ENCODE results near the gene GIGYF2.

GIGYF2 gene

GRCh38 chr2:232879618-232880494, 182.7 kb downstream of the GIGYF2 start:
- no peak for DNase-seq (ENCODE audit: low read depth)

GRCh38 chr2:232880764-232881351, 183.7 kb downstream of the GIGYF2 start:
- DNase-seq (ENCODE audit: low read depth) = no peak

- DNase-seq (ENCODE audit: low read depth) = no peak
Observed at GRCh38 chr2:232882085-232882484, 185.0 kb downstream of the GIGYF2 start.

- DNase-seq (ENCODE audit: low read depth) = no peak
Observed at GRCh38 chr2:232882505-232883115, 185.5 kb downstream of the GIGYF2 start.

- DNase-seq (ENCODE audit: low read depth) = no peak
Observed at GRCh38 chr2:232883116-232883721, 186.1 kb downstream of the GIGYF2 start.

- no peak for DNase-seq (ENCODE audit: low read depth)
Observed at GRCh38 chr2:232884001-232884421, 186.9 kb downstream of the GIGYF2 start.

- DNase-seq (ENCODE audit: low read depth) = no peak
Observed at GRCh38 chr2:232884549-232885263, 187.6 kb downstream of the GIGYF2 start.

GRCh38 chr2:232885264-232885961, 188.3 kb downstream of the GIGYF2 start:
- DNase-seq (ENCODE audit: low read depth) = no peak

- DNase-seq (ENCODE audit: low read depth) = no peak
Observed at GRCh38 chr2:232886176-232886575, 189.0 kb downstream of the GIGYF2 start.

GRCh38 chr2:232886632-232887031, 189.5 kb downstream of the GIGYF2 start:
- DNase-seq (ENCODE audit: low read depth) = no peak

- no peak for DNase-seq (ENCODE audit: low read depth)
Observed at GRCh38 chr2:232887171-232887850, 190.2 kb downstream of the GIGYF2 start.

- no peak for DNase-seq (ENCODE audit: low read depth)
Observed at GRCh38 chr2:232888099-232888836, 191.1 kb downstream of the GIGYF2 start.

- DNase-seq (ENCODE audit: low read depth) = no peak
Observed at GRCh38 chr2:232888839-232889529, 191.9 kb downstream of the GIGYF2 start.

GRCh38 chr2:232889876-232890401, 192.8 kb downstream of the GIGYF2 start:
- no peak for DNase-seq (ENCODE audit: low read depth)

GRCh38 chr2:232890536-232890895, 193.4 kb downstream of the GIGYF2 start:
- DNase-seq (ENCODE audit: low read depth) = no peak

- DNase-seq (ENCODE audit: low read depth) = no peak
Observed at GRCh38 chr2:232890896-232891601, 193.9 kb downstream of the GIGYF2 start.

- DNase-seq (ENCODE audit: low read depth) = no peak
Observed at GRCh38 chr2:232891621-232892071, 194.5 kb downstream of the GIGYF2 start.

- DNase-seq (ENCODE audit: low read depth) = no peak
Observed at GRCh38 chr2:232892221-232892620, 195.1 kb downstream of the GIGYF2 start.

Data from activated T-cell treated with anti-CD3 and anti-CD28 coated beads for 48 hours (primary cell).